ENCODE measurements around the gene UROC1.
"Not testable (repeated sequence)": the region's sequence is repeated elsewhere in the genome, so short reads cannot be mapped to it uniquely, and the experiment has no call there.

DNA sequence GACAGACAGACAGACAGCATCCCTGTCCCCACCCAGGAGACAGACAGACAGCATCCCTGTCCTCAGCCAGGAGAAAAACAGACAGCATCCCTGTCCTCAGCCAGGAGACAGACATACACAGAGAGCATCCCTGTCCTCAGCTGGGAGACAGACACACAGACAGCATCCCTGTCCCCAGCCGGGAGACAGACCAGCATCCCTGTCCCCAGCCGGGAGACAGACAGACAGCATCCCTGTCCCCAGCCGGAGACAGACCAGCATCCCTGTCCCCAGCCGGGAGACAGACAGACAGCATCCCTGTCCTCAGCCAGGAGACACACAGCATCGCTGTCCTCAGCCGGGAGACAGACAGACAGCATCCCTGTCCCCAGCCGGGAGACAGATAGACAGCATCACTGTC is 17.1 kb upstream of the UROC1 start:
- not testable (repeated sequence) for TF ChIP-seq POLR2A (IDR thresholded peaks at IDR 0.05)
- TF ChIP-seq, protein P1, sequence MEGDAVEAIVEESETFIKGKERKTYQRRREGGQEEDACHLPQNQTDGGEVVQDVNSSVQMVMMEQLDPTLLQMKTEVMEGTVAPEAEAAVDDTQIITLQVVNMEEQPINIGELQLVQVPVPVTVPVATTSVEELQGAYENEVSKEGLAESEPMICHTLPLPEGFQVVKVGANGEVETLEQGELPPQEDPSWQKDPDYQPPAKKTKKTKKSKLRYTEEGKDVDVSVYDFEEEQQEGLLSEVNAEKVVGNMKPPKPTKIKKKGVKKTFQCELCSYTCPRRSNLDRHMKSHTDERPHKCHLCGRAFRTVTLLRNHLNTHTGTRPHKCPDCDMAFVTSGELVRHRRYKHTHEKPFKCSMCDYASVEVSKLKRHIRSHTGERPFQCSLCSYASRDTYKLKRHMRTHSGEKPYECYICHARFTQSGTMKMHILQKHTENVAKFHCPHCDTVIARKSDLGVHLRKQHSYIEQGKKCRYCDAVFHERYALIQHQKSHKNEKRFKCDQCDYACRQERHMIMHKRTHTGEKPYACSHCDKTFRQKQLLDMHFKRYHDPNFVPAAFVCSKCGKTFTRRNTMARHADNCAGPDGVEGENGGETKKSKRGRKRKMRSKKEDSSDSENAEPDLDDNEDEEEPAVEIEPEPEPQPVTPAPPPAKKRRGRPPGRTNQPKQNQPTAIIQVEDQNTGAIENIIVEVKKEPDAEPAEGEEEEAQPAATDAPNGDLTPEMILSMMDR (IDR thresholded peaks at IDR 0.05) = not testable (repeated sequence)

All from body of pancreas (tissue), 4 donors.